GF-D8 (cell line): Measurements from ENCODE around the gene YEATS2.

Experiments used
- DNase-seq: peaks from one replicate; lab custom pipeline; 2025; lab: John Stamatoyannopoulos, UW

The YEATS2 gene

GRCh38 chr3:183837390-183837789 is 139.8 kb downstream of the YEATS2 start:
- no peak for DNase-seq

DNA sequence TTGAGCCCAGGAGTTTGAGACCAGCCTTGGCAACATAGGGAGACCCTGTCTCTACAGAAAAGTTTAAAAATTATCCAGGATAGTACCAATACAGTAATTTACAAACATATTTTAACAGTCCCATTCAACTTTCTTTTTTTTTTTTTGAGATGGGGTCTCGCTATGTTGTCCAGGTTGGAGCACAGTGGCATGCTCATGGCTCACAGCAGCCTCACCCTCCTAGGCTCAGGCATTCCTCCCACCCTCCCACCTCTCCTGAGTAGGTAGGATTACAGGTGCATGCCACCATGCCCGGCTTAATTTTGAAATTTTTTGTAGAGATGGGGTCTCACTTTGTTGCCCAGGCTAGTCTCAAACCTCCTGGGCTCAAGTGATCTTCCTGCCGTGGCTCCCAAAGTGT is 140.3 kb downstream of the YEATS2 start:
- no peak for DNase-seq

DNA sequence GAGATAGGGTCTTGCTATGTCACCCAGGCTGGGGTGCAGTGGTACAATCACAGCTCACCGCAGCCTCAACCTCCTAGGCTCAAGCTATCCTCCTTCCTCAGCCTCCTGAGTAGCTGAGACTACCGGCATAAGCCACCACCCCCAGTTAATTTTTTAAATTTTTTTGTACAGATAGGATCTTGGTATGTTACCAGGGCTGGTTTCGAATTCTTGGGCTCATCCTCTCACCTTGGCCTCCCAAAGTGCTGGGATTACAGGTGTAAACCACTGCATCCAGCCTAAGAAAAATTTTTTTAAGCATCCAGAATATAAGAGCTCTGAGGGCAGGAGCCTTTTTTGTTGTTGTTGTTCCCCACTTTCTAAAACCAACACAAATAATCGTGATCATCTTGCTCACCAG is 142.2 kb downstream of the YEATS2 start:
- DNase-seq = no peak

DNA sequence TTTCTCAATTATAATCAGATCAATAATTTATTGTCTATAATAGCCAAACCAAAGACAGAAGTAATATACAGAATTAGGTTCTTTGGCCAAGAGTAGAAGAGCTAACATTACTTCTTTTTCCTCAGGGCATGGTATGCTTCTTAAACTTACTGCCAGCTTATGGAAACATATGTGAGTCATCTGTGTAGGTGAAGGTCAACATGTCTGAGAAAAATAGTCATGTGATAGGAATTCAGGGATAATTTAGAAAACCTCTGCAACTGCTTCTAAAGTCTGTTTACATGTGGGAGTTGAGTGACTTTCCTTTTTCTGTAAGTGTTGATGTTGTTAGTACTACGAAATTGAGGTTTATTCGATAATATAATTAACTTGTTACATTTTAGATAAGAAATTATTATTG is 147.0 kb downstream of the YEATS2 start:
- DNase-seq = no peak

DNA sequence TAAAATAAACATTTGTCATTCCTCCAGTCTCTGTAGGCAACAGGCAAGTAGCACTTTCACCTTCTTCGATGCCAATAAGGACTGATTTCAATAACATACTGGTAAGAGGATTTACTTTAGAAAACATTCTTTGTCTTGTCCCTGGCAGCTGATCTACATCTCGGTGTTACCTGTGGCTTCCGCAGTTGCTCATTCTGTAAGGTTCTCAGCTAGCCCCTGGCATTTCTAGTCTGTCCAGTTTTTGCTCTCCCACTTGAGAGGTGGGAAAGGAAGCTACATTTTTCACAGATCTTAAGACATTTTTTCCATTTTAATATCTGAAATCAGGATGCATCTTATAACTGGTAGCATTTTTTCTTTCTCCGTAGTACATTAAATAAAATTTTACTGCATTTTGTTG is 147.5 kb downstream of the YEATS2 start:
- no peak for DNase-seq

GRCh38 chr3:183845608-183846288 is 148.2 kb downstream of the YEATS2 start:
- DNase-seq = no peak

GRCh38 chr3:183854318-183855035 is 156.9 kb downstream of the YEATS2 start:
- DNase-seq = no peak

- no peak for DNase-seq
Observed at GRCh38 chr3:183857863-183858262, 160.3 kb downstream of the YEATS2 start.
